SIG-M5 treated with dmso at 0.1 percent for 504 hours (cell line): Measurements from ENCODE around the gene GNAO1.
A peak's percentile ranks its signal among the peaks of the same experiment; 100 is the strongest.

Source experiments
- DNase-seq: peaks from one replicate; lab custom pipeline; 2025; ENCODE audit not compliant: unreplicated experiment; lab: John Stamatoyannopoulos, UW

The GNAO1 gene

DNA sequence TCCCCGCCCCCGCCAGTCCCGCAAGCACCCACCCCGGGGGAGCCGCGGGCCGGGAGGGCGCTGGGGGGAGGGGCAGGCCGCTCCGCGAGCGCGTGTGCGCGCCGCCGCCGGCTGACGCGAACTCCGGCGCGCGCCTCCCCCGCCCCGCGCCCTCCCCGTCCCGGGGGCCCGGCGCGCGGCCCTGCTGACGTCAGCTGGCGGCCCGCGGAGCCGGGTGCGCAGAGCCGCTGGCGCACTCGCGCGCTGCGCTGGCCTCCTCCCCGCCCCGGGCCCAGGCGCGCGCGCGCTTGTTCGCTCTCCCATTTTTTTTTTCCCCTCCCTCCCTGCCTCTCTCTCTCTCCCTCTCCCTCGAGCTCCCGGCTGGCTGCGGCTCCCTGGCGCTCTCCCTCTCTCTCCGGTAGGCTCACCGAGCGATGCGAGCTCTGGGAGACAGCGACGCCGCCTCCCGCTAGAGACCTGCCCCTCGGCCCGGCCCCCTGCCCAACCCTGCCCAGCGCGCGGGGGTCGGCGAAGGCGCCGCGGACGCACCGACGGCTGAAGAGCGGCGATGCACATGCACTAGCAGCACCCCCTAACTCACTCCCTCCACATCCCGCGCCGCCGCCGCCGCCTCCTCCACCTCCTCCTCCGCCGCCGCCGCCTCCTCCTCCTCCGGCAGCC lies at the start of gene GNAO1:
TSS of gene GNAO1 (plus strand) at position 334 of the 660 bp plus-strand sequence. CDS start 747 bp downstream, outside the sequence.
- peak; percentile 30 for DNase-seq

GRCh38 chr16:56143666-56144065 lies 47.6 kb upstream of the GNAO1 start:
- DNase-seq = no peak

DNA sequence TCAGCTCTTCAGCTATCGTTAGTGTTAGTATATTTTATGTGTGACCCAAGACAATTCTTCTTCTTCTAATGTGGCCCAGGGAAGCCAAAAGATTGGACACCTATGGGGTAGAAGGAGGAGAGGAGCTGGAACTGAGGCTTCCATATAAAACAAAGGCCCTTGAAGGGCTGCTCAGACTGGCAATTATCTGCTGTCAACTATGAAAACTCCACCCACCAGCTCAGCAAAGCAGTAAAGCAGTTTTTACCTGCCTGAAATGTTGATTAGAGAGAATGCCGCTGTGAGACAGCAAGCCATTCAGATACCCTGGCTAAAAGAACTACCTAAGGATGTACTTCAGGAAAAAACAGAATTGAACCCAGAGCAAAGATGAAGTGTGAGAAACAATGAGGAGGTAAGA lies 45.9 kb upstream of the GNAO1 start:
- no peak for DNase-seq

GRCh38 chr16:56151621-56152020 lies 39.7 kb upstream of the GNAO1 start:
- DNase-seq = no peak

GRCh38 chr16:56161658-56162057 lies 29.6 kb upstream of the GNAO1 start:
- DNase-seq = no peak

GRCh38 chr16:56163089-56163488 lies 28.2 kb upstream of the GNAO1 start:
- DNase-seq = no peak

GRCh38 chr16:56163938-56164337 lies 27.4 kb upstream of the GNAO1 start:
- DNase-seq = no peak

GRCh38 chr16:56164636-56165035 lies 26.7 kb upstream of the GNAO1 start:
- no peak for DNase-seq

DNA sequence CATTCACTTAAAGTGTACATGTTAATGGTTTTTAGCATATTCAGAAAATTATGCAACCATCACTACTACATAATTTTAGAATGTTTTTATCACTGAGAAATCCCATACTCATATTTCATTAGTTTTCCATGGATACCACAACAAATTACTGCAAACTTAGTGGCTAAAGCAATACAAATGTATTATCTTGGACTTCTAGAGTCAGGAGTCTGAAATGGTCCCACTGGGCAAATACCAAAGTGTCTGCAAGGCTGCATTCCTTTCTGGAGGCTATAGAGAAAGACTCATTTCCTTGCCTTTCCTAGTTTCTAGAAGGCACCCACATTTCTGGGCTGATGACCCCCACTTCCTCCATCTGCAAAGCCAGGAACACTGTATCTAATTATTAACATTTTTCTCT lies 16.9 kb upstream of the GNAO1 start:
- no peak for DNase-seq

DNA sequence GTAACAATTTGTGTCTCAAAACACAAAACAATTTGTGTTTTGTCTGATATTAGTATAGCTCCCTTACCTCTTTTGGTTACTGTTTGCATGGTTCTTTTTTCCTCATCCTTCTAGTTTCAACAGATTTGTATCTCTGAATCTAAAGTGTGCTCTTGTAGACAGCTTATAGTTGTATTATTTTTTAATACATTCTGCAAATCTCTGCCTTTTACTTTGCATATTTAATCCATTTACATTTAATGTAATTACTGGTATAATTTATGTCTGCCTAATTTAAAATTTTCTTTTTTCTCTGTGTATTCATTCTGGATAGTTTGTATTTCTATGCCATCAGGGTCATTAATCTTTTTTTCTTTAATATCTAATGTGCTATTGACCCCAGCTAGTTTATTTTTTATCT lies 9.9 kb upstream of the GNAO1 start:
- no peak for DNase-seq

DNA sequence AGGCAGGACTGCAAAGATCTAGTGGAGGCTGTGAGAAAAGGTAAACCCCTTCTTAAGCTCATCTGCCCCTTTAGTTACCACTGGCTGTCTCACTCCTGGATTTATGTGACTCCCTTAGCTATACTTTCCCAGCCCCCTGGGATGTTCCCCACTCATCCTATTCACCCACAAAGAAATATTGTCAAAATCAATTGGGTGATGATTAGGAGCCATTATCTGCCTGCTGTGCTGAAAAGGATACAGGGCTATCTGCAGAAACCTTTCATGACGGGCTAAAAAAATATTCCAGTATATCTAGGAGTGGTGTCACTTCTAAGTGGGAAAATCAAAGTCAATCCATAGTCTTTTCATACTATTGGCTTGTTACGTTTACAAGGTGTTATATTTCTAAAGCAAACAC lies 8.0 kb upstream of the GNAO1 start:
- no peak for DNase-seq

DNA sequence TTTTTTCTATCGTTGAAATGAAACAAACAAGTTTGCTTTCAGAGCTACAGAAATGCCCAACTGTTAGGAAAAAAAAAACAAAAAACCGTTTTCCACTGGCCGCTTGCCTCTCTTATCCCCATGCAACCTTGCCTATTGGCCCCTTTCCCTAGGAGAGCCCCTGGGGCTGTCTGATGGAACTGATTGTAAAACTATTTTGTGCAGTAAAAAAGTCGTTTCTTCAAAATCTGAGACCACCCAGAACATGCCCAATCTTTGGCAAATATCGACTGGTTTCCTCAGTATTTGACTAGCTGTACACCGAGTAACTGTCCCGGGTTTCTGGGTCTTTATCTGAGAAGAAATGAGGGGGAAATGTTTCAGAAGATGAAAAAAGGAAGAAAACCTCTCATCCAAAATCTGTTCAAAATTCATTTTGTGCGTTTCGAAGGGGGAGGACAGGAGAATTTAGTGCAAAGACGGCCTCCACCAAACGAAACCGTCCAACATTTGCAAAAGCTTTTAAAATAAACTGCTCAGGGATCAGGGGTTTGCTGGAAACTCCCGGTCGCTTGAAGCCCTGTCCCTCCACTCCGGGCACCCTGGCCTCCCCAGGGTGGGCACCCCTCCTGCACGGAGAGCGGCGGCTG lies 1.1 kb upstream of the GNAO1 start:
- no peak for DNase-seq

GRCh38 chr16:56190677-56191155 lies 573 bp upstream of the GNAO1 start:
- DNase-seq = no peak

DNA sequence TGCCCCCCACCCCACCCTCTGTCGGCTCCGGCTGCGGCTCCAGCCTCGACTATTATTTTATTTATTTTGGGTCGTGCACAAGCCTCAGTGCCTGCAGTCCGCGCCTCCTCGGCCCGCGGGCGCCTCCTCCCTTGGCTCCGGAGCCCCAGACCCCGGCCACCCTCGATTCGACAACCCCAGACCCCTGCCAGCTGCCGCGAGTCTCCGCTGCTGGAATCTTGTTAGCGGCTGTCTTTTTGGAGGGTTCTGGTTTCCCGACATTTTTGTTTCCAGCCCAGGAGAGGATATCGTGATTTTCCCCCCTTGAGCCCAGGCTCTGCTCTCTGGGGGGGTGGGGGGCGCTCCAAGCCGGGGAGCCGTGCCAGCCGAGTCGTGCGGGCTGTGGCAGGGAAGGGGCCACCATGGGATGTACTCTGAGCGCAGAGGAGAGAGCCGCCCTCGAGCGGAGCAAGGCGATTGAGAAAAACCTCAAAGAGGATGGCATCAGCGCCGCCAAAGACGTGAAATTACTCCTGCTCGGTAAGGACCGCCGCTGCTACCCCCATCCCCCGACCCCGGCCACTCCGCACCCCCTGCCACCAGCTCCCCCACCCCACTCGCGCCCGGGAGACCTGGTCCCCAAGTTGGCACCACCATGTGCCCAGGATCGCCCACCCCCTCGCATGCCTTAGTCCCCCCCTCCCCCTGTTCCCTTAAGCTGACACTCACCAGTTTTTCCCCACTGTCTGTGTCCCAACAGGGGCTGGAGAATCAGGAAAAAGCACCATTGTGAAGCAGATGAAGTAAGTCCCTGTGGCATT lies 746 bp downstream of the GNAO1 start:
- DNase-seq = no peak

DNA sequence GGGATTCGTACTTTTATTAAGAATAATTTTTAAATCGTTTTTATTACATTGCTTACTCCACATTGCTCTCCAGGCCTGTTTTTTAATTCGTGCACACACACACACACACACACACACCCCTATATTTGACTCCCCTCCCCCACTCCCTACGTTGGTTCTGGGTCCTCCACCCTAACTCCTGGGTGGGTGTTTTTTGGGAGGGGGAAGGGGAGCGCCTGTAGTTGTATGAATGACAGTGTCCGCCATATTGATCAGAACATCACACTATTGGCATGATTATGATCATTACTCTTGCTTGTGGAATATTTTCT lies 1.3 kb downstream of the GNAO1 start:
- no peak for DNase-seq

- DNase-seq = no peak
Observed at GRCh38 chr16:56192986-56193945, 2.0 kb downstream of the GNAO1 start.

GRCh38 chr16:56193951-56194726 lies 2.9 kb downstream of the GNAO1 start:
- peak; percentile 12 for DNase-seq

DNA sequence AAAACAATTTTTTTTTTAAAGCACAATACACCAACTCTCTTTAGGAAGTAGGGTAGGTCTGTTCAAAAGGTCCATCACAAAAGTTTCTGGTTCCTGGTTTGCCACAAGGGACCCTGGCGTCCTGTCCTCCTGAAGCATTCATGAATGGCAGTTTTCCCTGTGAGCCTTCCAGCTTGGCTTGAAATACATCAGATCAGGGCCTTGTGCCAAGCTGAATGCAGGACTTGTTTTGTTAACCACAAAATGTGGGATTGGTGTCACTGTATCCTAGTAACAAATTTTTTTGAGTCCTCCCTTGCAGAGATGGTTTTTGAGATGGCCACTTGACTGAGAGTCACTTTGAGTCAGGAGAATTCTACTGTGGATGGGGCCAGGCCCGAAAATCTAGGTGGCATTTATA lies 3.9 kb downstream of the GNAO1 start:
- DNase-seq = no peak

- DNase-seq = no peak
Observed at GRCh38 chr16:56196381-56196780, 5.1 kb downstream of the GNAO1 start.
